ENCODE results near the gene ATP9B.

DNA sequence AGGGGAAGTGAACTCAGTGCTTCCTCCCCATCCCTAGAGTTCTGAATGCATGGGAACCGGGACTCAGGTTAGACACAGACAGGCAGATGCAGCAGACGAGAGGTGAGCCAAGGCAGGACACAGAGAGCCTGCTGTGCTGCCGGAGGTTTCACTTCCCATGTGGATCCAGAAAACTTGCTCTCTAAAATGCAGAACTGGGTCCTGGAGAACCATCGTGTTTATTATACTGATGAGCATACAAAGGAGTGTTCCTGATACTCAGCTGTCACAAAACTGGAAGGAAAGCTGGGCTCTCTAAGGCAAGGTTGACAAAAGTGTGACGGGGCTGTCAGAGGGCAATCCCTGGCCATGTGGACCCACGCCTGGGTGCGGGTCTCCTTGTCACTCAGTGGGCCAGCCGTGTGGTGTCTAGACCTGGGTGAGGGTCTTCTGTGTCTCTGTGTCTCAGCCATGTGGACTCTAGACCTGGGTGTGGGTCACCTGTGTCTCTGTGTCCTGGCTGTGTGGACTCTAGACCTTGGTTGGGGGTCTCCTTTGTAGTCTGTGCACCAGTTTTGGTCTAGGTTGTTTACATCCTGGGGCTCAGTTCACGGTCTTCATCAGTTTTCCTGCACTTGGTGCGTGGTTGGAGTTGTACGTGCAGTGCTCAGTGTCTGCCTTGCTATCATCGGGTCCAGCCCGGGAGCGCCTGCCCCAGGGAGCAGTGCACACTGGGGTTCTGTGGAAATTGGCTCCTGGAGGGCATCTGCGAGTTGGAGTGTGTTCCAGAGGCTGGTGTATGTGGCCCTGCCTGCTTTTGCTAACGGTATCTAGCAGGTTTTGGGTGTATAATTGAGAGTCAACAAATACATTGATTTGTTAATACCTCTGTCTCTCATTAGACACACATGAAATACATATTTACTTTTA lies 141.1 kb downstream of the ATP9B start:
- TF ChIP-seq, protein P1, sequence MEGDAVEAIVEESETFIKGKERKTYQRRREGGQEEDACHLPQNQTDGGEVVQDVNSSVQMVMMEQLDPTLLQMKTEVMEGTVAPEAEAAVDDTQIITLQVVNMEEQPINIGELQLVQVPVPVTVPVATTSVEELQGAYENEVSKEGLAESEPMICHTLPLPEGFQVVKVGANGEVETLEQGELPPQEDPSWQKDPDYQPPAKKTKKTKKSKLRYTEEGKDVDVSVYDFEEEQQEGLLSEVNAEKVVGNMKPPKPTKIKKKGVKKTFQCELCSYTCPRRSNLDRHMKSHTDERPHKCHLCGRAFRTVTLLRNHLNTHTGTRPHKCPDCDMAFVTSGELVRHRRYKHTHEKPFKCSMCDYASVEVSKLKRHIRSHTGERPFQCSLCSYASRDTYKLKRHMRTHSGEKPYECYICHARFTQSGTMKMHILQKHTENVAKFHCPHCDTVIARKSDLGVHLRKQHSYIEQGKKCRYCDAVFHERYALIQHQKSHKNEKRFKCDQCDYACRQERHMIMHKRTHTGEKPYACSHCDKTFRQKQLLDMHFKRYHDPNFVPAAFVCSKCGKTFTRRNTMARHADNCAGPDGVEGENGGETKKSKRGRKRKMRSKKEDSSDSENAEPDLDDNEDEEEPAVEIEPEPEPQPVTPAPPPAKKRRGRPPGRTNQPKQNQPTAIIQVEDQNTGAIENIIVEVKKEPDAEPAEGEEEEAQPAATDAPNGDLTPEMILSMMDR (IDR thresholded peaks at IDR 0.05; ENCODE audit: low read depth, low read length, missing input control): no peak
- TF ChIP-seq YY1 (IDR thresholded peaks at IDR 0.05) (no peak), NR2F2 (IDR thresholded peaks at IDR 0.05) (no peak), RAD21 (IDR thresholded peaks at IDR 0.05) (no peak), JUND (IDR thresholded peaks at IDR 0.05) (no peak), SP1 (IDR thresholded peaks at IDR 0.05) (no peak), TAF1 (conservative IDR thresholded peaks at IDR 0.05) (no peak), GABPA (IDR thresholded peaks at IDR 0.05 in 1 of 2, conservative IDR thresholded peaks at IDR 0.05 in 1 of 2) (no peak), FOXA1 (IDR thresholded peaks at IDR 0.05) (no peak)
- TF ChIP-seq, protein P2, sequence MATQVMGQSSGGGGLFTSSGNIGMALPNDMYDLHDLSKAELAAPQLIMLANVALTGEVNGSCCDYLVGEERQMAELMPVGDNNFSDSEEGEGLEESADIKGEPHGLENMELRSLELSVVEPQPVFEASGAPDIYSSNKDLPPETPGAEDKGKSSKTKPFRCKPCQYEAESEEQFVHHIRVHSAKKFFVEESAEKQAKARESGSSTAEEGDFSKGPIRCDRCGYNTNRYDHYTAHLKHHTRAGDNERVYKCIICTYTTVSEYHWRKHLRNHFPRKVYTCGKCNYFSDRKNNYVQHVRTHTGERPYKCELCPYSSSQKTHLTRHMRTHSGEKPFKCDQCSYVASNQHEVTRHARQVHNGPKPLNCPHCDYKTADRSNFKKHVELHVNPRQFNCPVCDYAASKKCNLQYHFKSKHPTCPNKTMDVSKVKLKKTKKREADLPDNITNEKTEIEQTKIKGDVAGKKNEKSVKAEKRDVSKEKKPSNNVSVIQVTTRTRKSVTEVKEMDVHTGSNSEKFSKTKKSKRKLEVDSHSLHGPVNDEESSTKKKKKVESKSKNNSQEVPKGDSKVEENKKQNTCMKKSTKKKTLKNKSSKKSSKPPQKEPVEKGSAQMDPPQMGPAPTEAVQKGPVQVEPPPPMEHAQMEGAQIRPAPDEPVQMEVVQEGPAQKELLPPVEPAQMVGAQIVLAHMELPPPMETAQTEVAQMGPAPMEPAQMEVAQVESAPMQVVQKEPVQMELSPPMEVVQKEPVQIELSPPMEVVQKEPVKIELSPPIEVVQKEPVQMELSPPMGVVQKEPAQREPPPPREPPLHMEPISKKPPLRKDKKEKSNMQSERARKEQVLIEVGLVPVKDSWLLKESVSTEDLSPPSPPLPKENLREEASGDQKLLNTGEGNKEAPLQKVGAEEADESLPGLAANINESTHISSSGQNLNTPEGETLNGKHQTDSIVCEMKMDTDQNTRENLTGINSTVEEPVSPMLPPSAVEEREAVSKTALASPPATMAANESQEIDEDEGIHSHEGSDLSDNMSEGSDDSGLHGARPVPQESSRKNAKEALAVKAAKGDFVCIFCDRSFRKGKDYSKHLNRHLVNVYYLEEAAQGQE (IDR thresholded peaks at IDR 0.05): no peak
- TF ChIP-seq, protein P3, sequence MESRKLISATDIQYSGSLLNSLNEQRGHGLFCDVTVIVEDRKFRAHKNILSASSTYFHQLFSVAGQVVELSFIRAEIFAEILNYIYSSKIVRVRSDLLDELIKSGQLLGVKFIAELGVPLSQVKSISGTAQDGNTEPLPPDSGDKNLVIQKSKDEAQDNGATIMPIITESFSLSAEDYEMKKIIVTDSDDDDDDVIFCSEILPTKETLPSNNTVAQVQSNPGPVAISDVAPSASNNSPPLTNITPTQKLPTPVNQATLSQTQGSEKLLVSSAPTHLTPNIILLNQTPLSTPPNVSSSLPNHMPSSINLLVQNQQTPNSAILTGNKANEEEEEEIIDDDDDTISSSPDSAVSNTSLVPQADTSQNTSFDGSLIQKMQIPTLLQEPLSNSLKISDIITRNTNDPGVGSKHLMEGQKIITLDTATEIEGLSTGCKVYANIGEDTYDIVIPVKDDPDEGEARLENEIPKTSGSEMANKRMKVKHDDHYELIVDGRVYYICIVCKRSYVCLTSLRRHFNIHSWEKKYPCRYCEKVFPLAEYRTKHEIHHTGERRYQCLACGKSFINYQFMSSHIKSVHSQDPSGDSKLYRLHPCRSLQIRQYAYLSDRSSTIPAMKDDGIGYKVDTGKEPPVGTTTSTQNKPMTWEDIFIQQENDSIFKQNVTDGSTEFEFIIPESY (IDR thresholded peaks at IDR 0.05): no peak
- TF ChIP-seq, protein P4, sequence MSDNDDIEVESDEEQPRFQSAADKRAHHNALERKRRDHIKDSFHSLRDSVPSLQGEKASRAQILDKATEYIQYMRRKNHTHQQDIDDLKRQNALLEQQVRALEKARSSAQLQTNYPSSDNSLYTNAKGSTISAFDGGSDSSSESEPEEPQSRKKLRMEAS (IDR thresholded peaks at IDR 0.05): no peak
- TF ChIP-seq, protein P5, sequence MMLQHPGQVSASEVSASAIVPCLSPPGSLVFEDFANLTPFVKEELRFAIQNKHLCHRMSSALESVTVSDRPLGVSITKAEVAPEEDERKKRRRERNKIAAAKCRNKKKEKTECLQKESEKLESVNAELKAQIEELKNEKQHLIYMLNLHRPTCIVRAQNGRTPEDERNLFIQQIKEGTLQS (IDR thresholded peaks at IDR 0.05): no peak

All from liver (tissue), 3 donors.